GM19452 (cell line): ENCODE measurements around the gene TMEM214.
A peak's percentile ranks its signal among the peaks of the same experiment; 100 is the strongest.

Experiments
- ATAC-seq: cut with Tn5 transposase; IDR thresholded peaks from one replicate; pipeline ENCODE4 v1.9.1; 2021; ENCODE audit not compliant: unreplicated experiment

TMEM214 gene, protein sequence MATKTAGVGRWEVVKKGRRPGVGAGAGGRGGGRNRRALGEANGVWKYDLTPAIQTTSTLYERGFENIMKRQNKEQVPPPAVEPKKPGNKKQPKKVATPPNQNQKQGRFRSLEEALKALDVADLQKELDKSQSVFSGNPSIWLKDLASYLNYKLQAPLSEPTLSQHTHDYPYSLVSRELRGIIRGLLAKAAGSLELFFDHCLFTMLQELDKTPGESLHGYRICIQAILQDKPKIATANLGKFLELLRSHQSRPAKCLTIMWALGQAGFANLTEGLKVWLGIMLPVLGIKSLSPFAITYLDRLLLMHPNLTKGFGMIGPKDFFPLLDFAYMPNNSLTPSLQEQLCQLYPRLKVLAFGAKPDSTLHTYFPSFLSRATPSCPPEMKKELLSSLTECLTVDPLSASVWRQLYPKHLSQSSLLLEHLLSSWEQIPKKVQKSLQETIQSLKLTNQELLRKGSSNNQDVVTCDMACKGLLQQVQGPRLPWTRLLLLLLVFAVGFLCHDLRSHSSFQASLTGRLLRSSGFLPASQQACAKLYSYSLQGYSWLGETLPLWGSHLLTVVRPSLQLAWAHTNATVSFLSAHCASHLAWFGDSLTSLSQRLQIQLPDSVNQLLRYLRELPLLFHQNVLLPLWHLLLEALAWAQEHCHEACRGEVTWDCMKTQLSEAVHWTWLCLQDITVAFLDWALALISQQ

DNA sequence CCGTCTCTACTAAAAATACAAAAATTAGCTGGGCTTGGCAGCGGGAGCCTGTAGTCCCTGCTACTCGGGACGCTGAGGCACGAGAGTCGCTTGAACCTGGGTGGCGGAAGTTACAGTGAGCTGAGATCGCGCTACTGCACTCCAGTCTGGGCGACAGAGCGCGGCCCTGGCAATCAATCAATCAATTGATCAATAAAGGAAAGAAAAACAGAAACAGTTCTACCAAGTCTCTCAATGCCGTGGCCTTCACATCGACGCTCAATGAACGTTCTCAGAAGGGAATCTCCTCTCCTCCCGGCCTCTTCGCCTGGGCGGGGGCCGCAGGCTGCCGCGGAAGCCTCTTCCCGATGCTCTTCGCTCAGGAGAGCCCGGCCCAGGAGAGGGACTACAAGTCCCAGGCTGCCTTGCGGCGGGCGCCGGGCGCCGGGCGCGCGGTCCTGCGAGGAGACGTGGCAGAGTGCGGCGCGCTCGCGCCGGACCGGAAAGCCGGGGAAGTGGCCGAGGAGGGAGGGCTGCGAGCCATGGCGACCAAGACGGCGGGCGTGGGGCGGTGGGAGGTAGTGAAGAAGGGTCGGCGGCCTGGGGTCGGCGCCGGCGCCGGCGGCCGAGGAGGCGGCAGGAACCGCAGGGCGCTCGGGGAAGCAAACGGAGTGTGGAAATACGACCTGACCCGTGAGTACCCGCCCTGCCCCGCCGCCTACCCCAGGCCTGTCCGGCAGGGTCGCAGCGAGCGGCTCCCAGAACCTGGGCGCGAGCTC is at the start of gene TMEM214:
Gene TMEM214, plus strand, starts transcription at position 471 of the 758 bp plus-strand sequence. Its CDS starts 51 bp downstream, at position 522.
- ATAC-seq: peak; percentile 95

DNA sequence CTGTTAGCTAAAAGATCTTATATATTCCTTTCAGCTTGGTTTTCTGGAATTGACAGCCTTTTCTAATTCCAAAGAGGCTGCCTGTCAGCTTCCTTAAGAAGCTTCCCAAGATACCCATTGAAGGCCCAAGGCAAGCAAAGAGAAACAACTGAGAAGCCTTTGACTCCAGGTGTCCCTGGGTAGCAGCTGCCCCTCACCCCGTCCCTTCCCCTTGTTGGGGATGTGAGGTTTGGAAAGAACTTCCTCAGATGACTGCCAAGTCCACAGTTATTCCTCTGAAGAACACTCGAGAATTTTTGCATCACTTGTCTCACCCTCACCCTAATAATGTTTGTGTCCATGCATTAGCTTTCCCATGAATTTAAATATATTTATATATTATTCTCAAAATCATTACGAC is 49.0 kb upstream of the TMEM214 start:
- no peak for ATAC-seq

DNA sequence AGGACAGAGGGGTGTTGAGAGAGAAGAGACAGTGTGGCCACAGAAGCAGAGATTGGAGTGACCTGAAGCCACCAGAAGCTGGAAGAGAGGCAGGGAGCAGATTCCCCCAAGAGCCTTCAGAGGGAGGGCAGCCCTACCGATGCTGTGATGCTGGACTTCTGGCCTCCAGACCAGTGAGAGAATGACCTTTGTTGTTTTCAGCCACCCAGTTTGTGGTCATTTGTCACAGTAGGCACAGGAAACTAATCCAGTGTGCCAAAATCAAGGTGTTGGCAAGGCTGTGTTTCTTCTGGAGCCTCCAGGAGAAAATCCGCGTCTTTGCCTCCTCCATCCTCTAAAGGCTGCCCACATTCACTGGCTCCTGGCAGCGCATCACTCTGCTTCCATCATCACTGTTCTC is 47.0 kb upstream of the TMEM214 start:
- no peak for ATAC-seq

DNA sequence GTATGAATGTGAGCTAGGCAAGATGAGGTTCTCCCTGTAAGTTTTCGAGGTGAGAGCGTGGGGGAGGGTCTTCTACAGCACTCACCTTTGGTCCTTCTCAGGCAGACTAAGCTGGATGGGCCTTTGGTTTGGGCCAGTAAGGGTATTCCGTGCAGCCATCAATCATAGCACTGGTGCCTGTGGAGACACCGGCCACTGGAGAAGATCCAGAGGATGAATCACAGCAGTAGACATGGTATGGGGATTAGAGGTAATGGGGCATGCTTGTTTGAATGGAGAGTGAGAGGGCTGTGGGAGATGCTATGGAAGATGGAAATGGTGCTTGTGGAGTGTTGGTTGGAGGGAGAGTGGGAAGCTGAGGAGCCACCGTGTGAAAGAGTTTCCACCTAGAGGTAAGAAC is 46.2 kb upstream of the TMEM214 start:
- ATAC-seq: no peak

DNA sequence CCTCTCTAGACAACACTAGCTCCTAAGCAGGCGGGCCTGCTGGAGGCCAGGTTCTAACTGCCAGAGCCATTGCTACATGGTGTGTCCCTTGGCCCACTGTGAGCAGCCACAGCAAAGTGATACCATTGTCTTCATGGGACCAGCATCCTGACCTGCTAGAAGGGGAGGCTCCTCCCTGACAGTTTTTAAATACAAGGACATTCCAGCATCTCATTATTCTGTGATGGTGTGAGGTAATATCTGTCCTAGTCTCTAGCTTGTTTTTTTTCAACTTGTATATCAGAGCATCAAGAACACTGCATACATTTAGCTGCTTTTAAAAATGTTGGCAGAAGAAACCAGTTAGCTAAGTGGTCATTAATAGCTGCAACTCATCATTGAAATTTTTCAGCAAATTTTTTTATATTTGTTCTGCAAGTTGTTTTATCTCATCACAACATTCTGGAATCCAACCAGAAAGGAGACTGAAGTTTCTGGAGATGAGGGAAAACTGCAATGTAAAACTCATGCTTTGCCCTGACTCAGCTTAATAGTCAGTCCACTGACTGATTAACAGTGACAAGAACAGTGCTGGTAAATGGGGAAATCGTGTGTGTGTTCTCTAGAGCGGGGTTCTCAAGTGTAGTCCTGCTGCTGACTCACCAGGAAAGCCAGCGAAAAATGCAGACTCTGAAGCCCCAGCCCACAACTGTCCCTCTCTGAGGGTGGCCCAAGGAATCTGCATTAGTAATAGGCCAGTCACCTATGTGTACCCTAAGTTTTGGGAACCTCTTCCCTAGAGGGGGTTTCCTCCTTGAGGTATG is 44.5 kb upstream of the TMEM214 start:
- ATAC-seq: no peak

DNA sequence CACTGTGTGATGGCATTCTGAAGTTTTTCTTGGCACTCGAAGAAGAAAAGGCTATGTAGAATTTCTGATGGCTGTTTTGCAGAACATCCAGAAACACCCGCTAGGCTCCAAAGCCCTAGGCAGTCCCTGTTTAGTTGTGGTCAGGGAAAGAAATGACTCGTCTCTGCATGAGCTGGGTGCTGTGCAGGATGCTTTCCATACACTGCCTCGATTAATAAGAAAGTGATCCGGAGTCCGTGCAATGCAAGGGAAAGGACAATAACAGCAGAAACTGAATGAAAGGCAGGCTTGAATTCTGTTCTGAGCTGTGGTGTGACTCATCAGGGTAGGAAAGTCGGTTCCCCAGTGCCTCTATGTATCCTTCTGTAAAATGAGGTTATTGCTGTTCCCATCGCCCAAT is 43.6 kb upstream of the TMEM214 start:
- ATAC-seq: no peak

DNA sequence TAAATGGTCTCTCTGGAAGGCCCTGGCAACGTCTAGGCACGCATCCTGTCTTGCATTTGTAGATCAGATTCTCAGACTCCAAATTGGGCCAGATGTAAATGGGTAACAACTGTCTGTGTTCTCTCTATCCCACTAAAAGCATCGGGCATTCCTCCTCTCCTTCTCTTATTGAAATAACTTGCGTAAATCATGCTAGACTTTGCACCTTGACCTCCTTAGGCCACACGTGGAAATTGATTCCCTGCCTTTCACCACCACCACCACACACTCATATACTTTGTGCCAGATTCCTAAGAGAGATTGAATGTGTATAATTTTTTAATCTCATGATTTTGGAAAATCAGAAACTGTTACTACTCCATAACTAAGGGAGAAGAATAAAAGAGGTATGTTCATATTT is 41.0 kb upstream of the TMEM214 start:
- no peak for ATAC-seq

DNA sequence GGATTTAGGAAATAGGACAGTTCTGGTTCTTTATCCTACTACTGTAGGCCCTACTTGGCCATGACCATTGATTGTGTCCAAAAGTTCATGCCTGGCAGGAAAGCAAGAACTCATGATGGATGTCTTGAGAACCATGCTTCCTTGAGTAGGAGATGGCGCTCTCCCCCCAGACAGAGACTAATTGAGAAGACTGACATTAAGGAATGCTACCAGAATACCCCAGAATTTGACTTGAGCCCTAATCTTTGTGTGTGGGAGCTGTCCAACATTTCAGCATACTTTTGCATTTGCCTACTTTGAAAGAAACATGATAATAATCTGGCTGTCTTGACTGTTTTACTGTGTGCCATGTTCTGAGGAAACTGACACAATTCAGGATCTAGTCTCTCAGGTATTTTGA is 39.0 kb upstream of the TMEM214 start:
- ATAC-seq: no peak

DNA sequence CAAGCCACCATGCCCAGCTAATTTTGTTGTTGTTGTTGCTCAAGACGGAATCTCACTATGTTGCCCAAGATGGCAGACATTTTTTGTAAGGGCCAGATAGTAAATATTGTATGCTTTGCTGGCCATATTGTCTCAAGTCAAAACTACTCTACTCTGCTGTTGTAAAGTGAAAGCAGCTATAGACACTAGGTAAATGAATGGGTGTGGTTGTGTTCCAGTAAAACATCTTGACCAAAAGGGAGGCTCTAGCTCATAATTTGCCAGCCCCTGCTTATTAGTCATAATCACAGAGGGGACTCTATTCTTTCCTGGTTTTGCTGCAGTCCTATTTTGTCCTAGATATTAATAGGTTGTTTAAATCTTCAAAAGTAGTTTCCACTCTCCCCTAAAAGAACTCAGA is 37.8 kb upstream of the TMEM214 start:
- ATAC-seq: no peak

DNA sequence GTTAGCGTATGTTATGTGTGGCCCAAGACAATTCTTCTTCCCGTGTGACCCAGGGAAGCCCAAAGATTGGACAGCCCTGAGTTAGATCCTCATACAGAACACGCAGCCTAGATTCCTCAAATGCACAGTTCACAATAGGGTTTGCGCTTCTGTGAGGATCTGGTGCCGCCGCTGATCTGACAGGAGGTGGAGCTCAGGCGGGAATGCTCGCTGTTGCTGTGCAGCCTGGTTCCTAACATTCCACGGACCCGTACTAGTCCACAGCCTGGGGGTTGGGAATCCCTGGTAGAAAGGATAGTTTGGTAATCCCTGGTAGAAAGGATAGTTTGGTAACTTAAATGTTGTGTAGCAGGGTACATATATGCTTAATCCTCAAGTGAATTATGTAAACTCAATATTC is 35.4 kb upstream of the TMEM214 start:
- no peak for ATAC-seq

DNA sequence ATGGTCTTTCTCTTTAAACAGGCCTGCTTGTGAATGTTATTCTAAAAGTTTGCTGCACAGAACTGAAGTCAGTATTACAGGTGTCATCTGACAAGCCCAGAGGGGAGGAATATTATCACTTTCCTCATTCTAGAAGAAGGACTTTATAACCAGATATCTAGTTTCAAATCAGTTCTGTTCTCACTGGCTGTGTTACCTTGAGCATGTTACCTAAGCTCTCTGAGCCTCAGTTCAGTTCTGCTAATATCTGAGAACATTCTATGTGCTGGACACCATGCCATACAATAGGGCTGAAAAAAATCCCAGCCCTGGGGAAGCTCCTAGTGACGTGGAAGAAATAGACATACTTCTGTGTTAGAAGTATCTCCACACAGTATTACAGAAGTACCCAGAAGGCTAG is 34.4 kb upstream of the TMEM214 start:
- ATAC-seq: no peak

DNA sequence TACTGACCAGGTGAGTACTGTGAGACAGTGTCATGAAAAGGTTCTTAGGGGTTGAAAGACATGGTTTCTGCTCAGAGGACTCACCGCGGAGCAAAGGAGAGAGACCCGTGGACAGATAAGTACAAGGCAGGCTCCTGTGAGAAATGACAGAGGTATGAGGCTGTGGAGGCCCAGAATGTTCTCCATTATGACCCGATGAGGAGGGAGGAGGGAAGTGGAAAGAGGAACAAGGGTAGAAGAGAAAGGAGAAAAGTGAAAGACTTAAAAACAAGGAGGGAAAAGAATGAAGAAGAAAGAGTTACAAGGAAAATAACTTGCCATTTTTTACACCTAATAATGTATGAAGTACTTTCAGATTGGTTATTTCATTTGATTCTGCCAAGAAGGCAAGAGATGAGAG is 32.5 kb upstream of the TMEM214 start:
- ATAC-seq: no peak

DNA sequence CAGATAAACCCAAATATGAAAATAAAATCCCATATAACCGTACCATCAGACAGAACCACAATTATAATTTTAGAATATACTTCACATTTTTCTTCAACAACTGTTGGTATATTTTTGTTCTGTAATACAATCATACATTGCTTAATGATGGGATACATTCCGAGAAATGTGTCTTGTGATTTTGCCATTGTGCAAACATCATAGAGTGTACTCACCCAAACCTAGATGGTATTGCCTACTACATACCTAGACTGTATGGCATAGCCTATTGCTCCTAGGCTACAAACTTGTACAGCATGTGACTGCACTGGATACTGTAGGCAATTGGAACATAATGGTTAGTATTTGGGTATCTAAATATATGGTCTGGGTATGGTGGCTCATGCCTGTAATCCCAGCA is 31.8 kb upstream of the TMEM214 start:
- ATAC-seq: no peak

DNA sequence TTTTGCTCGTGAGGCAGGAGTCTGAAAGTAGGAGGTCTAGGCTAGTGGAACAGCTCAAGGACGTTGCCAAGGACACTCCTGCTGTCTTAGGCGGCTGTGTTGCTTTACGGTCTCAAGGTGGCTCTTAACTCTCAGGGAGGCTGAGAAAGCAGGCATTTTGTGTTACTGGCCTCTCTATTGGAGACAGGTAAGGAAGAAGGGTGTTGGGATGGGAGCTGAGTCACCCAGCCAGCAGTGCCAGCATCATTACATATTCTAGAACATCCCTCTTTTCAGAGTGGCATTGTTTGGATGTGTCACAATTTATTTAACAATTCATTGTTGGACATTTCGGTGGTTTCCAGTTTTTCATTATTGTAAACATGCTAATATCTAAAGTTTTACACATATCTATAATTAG is 30.8 kb upstream of the TMEM214 start:
- ATAC-seq: no peak

DNA sequence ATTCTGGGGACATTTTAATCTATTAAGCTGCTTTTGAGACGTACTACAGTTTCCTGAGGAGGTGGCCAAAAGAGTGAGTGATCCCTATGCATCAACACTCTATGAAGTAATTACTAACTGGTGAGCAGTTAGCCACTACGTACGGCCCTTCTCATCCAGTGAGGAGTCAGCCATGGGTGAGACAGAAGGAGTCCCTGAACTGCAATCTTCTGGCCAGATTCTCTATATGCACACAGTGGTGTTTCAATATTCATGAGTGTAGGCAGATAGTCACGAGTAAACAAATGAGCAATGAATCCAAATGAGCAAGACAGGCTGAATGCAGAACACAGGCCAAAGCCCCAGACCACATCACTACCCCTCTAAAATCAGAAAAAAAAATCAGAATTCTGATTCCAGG is 29.8 kb upstream of the TMEM214 start:
- ATAC-seq: no peak

DNA sequence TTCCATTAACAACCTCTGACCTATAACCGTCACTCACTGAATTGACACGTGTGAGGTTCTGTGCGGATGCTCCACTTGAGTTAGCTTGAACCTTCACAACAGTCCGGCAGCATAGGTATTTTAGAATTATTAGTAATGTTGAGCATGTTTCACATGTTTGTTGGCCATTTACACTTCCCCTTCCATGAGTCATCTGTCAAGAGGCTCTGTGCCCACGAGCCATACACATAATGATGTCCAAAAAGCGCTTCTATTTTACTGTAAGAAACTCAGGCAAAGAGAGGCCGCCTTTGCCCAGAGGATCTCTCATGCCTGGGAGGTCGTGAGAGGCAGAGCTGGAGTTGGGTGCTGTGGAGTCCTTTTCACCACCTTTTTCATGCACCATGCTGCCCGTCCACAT is 28.9 kb upstream of the TMEM214 start:
- no peak for ATAC-seq

DNA sequence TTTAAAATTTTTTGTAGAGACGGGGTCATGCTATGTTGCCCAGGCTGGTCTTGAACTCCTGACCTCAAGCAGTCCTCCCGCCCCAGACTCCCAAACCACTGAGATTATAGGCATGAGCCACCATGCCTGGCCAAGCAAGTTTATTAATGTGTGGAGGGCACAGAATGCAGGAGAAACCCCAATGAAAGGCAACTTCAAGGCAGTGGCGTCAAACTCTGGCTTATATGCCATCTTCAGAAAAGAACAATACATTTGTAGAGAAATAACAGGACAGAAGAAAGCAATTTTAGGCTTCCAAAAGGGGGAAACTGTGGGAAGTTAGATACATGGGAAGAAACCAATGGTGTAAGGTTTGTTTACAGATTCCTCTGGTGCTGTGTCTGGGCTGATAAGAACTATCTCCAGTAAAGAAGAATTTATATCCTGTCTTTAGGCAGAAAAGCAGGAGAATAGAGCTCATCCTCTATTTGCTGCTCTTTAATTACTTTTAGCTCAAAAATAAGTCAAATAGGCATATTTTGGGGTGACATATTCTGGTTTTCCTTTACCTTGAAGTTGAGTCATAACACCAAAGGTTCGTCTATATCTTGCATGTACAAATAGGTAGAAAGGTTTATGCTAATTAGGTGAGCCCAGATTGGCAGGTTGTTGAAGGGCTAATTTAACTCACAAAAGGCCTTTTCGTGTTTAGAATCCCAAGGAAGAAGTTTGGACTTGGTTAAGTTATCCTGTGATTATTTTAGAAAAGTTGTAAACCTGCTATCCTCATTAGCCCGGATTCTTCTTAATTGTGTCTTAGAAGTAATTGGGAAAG is 26.0 kb upstream of the TMEM214 start:
- no peak for ATAC-seq

DNA sequence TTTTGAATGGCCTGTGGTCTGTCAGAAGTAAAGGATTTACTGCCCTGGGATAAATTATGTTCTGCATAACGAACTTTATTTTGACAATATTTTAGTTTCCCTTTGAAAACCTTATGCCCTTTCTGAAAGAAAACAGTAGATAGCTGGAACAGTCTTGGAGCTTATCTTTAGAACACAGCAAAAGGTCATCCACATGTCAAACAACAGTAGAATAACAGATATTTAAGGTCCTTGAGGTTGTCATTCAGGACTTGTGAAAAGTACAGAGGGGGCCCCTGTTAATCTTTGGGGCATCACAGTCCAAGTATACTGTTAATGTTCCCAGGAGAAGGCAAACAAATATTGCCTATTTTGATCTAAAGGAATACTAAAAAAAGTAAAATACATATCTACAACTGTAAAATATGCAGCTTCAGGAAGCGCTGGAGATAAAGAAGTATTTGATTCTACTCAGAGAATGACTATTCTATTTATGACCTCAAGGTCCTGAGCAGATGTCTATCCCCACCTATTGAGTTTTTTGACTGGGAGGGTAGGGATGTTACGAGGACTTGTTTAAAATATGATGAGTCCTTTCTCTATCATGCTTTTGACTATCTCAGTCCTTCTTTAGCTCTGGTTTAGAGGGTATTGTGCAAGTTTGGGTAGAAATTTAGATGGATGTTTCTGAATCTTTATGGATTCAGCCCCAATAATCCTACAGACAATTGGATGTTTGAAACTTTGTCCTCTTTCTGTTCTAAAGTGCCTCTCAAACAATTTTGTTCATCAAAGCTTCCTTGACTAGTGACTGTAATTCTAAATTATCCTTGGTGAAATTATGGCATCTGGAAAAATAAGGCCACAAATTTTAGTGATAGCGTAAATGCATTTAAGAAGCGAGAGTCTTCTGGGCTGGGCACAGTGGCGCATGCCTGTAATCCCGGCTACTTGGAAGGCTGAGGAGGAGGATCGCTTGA is 25.1 kb upstream of the TMEM214 start:
- ATAC-seq: no peak

DNA sequence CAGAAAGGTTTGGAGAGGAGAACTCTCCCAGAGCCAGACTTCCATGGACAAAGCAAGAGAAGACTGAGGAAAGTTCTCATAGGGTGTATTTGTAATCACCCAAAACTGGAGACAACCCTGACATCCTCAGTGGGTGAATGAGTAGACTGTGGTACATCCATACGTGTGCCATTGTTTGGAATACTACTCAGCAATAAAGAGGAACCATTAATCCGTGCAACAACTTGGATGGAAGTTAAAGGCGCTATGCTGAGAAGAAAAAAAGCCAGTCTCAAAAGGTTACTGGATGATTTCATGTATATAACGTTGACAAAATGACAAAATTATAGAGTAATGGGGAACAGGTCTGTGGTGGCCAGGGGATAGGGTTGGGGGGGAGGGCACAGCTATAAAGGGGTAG is 24.1 kb upstream of the TMEM214 start:
- ATAC-seq: no peak
